ENCODE data around the gene CTF1. TPM values are rescaled to one million over a fixed set of nuclear protein-coding genes. Genes with fewer than 3 reads are reported as not detected.

Gene CTF1, protein sequence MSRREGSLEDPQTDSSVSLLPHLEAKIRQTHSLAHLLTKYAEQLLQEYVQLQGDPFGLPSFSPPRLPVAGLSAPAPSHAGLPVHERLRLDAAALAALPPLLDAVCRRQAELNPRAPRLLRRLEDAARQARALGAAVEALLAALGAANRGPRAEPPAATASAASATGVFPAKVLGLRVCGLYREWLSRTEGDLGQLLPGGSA
- 1.6 and 1.7 TPM in 2 replicates for total RNA-seq

GRCh38 chr16:30896261-30896888 lies at the start of gene CTF1:
Gene CTF1, plus strand, starts transcription at chr16:30896614. Its CDS starts 30 bp downstream, at chr16:30896644.

DNA sequence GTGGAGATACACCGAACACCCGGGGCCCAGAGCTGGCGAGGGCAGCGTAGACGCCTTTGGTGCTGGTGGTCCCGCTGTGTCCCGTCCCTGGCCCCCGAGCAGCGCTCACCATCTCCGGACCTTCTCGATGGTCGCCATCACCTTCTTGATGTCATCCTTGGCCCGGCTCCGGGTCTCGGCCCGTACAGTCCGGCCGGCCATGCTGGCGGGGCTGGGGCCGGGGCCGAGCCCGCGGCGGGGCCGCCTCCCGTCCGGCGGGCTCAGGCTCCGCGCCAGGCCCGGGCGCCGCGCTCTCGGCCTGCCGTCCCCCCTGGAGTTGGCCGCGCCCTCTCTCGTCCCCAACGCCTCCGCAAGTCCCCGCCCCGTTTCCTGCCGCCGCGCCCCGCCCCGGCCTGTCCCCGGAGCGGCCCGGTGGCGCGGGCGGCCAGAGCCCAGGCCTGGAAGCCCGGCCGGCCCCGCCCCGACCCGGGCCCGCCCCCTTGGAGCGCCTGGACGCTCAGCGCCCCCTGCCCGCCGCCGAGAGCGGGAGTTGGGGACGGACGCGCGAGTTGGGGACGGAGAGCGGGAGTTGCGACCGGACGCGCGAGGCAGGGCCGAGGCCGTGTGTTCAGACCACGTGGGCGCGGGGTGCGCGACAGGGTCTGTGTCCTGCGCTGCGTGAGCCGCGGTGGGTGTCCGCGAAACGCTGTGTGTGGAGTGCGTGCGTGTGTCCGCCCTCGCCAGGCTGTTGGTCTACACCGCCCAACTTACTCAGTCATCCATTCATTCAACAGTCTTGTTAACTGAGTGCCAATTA lies 2.5 kb upstream of the CTF1 start, which contains the start of gene BCL7C:
Gene BCL7C (minus strand): TSS at position 334 of the 796 bp plus-strand sequence. CDS start 133 bp downstream, at position 201.

DNA sequence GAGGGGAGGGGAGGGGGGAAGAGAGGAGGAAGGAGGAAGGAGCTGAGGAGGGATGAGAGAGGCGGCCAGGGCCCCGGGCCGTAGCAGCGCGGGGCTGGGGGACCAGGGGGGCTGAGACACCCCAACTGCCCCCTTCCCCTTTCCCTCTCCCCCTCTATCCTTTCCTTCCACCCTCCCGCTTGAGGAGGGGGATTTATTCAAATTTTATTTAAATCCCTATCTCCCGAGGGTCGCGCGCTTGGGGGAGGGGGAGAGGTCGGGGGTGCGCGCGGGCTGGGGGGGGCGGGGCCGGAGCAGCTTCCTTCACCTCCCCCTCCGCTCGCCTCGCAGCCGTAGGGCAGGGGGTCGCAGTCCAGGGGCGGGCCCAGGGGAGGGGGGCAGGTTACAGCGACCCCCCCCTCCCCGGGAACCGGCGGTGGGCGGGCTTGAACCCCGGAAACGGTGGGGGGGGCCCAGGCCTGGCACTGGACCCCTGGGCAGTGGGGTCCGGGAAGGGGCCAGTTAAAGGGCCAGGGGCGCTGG lies 27.2 kb downstream of the CTF1 start, which contains the start of gene FBXL19:
Gene FBXL19 (plus strand): TSS at position 19 of the 522 bp plus-strand sequence. CDS start 2,183 bp downstream, outside the sequence.

DNA sequence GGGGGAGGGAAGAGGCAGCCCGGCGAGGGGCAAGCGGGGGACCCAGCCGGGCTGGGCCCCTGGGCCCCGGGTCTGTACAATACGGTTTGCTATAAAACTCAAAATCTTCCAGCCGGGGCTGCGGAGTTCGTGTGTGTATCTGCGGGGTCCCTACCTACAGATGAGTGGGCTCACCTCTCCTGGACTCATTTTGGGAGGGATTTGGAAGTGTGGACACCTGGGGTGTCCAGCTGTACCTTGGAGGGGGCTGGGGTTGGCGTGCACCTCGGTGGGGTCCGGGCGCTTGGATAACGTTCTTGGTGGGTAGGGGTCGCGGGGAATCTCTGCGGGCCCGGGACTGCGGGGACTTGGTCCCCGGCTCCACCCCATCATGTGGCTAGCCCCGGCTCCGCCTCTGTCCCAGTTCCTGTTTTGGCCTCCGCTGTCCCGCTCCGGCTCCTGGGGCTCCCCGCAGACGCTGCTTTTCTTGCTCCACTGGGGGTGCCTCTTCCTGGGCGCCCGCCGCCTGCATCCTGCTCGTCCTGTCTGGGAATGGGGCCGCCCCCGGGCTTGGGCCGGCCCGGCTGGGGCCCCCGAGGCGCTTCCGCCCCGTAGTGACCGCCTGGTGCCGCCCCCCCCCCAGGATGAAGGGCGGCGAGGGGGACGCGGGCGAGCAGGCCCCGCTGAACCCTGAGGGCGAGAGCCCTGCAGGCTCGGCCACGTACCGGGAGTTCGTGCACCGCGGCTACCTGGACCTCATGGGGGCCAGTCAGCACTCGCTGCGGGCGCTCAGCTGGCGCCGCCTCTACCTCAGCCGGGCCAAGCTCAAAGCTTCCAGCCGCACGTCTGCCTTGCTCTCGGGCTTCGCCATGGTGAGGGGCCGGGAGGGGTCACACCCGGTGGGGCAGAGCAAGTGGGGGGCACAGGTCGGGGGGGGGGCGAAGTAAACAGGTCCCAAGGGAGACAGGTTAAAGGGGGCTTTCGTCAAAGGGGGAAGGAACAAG lies 52.5 kb downstream of the CTF1 start, which contains the start of gene ORAI3:
Gene ORAI3 (plus strand): TSS at position 402 of the 983 bp plus-strand sequence. CDS start 222 bp downstream, at position 624.

Other genes starting within 250 kb of the CTF1 start
- gene PRR14, start 245.7 kb upstream of the CTF1 start, total RNA-seq: 3.4 and 3.8 TPM in 2 replicates
- gene FBRS, start 238.2 kb upstream of the CTF1 start, total RNA-seq: 12.7 and 15.3 TPM in 2 replicates
- 9.8 and 20.4 TPM in 2 replicates for gene SRCAP, start 197.4 kb upstream of the CTF1 start, total RNA-seq
- gene PHKG2, start 148.2 kb upstream of the CTF1 start, total RNA-seq: 16.5 and 16.9 TPM in 2 replicates
- 1.8 and 2.4 TPM in 2 replicates for gene CFAP119, start 134.6 kb upstream of the CTF1 start, total RNA-seq
- gene RNF40, start 134.3 kb upstream of the CTF1 start, total RNA-seq: 53.8 and 63.1 TPM in 2 replicates
- gene ZNF629, start 109.4 kb upstream of the CTF1 start, total RNA-seq: 6.4 and 8.5 TPM in 2 replicates
- 28.9 and 29.9 TPM in 2 replicates for gene BCL7C, start 2.5 kb upstream of the CTF1 start, total RNA-seq
- 11.5 and 15.9 TPM in 2 replicates for gene FBXL19, start 27.0 kb downstream of the CTF1 start, total RNA-seq
- gene ORAI3, start 52.5 kb downstream of the CTF1 start, total RNA-seq: 42.8 and 51.3 TPM in 2 replicates
- gene SETD1A, start 61.1 kb downstream of the CTF1 start, total RNA-seq: 1.3 and 2.3 TPM in 2 replicates
- 28.3 and 34.6 TPM in 2 replicates for gene HSD3B7, start 88.6 kb downstream of the CTF1 start, total RNA-seq
- 0.71 and 0.83 TPM in 2 replicates for gene STX1B, start 114.0 kb downstream of the CTF1 start, total RNA-seq
- gene STX4, start 136.9 kb downstream of the CTF1 start, total RNA-seq: 30.3 and 33.2 TPM in 2 replicates
- gene ZNF668, start 177.6 kb downstream of the CTF1 start, total RNA-seq: 9.2 and 9.8 TPM in 2 replicates
- 9.4 and 12.4 TPM in 2 replicates for gene ZNF646, start 177.8 kb downstream of the CTF1 start, total RNA-seq
- gene PRSS53, start 192.3 kb downstream of the CTF1 start, total RNA-seq: 1.00 and 3.0 TPM in 2 replicates
- 84.6 and 122 TPM in 2 replicates for gene VKORC1, start 198.2 kb downstream of the CTF1 start, total RNA-seq
- gene BCKDK, start 211.8 kb downstream of the CTF1 start, total RNA-seq: 11.7 and 15.9 TPM in 2 replicates
- gene KAT8, start 221.1 kb downstream of the CTF1 start, total RNA-seq: 31.9 and 39.1 TPM in 2 replicates
- under 0.01 TPM in 1 of 2 replicates, not detected in the other for gene PRSS8, start 239.1 kb downstream of the CTF1 start, total RNA-seq

Measured in smooth muscle cell of bladder (primary cell).